Erythroblast (primary cell): Measurements from ENCODE around the gene GPSM1.

ENCODE experiments used
- GATA1 ChIP-seq: IDR thresholded peaks from 2 replicates; pipeline ENCODE4 v1.6.1; 2011; ENCODE audit warnings: low read depth, mild to moderate bottlenecking, control low read depth, low read length, moderate library complexity
- POLR2A ChIP-seq: IDR thresholded peaks from 2 replicates; pipeline ENCODE4 v1.6.1; 2011; ENCODE audit warnings: mild to moderate bottlenecking, low read length

DNA sequence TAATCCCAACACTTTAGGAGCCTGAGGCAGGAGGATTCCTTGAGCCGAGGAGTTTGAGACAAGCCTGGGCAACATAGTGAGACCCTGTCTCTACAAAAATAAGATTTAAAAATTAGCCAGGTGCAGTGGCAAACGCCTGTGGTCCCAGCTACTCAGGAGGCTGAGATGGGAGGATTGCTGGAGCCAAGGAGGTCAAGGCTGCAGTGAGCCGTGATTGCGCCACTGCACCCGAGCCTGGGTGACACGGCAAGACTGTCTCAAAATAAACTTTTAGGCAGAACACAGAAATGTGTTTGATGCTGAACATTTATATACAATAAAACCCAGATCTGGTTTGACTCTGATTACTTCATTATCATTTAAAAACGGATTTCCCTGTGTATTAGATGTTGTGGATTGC lies 78.1 kb downstream of the GPSM1 start:
- TF ChIP-seq POLR2A (no peak), GATA1 (no peak)
